ENCODE data around the gene ENPP3. TPM values are rescaled to one million over a fixed set of nuclear protein-coding genes. Genes with fewer than 3 reads are reported as not detected.
"Not testable (repeated sequence)": the region's sequence is repeated elsewhere in the genome, so short reads cannot be mapped to it uniquely, and the experiment has no call there.

Gene ENPP3
- total and polyA plus RNA-seq, 2 experiments from 2014 or later, result not detected

DNA sequence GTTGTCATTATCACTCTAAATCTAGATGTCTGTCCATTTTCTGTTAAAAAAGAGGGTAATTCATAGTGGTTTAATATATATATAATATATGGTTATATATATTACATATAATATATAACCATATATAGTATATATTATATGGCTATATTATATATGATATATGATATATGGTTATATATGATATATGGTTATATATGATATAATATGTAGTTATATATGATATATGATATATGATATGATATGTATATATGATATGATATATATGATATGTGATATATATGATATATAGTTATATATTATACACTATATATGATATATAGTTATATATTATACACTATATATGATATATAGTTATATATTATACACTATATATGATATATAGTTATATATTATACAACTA, 55.5 kb downstream of the ENPP3 start:
- Histone ChIP-seq H3F3A (ENCODE audit: insufficient read depth) (no peaks in the 10 kb centered on the region), H3K4me2 (ENCODE audit: unreplicated experiment) (no peak overlapping the region), H3K4me1 (ENCODE audit: insufficient read depth) (no peaks in the 10 kb centered on the region), H3K9ac (no peak overlapping the region), H2AFZ (no peak overlapping the region), H3K4me3 (no peak overlapping the region), H3K9me3 (ENCODE audit: low read depth) (no peaks in the 10 kb centered on the region), H3K79me2 (ENCODE audit: insufficient read depth) (no peaks in the 10 kb centered on the region), H3K36me3 (ENCODE audit: low read depth) (no peaks in the 10 kb centered on the region), H3K9me2 (ENCODE audit: insufficient read depth) (no peaks in the 10 kb centered on the region), H3K27me3 (replicated peaks; ENCODE audit: insufficient read depth) (no peaks in the 10 kb centered on the region), H3K27ac (no peak overlapping the region), H4K20me1 (ENCODE audit: insufficient read depth) (no peaks in the 10 kb centered on the region)
- TF ChIP-seq EZH2 (IDR thresholded peaks at IDR 0.05; ENCODE audit: insufficient read depth, poor library complexity, severe bottlenecking) (no peak), EZH2phosphoT487 (IDR thresholded peaks at IDR 0.05; ENCODE audit: insufficient read depth, low read depth) (no peak)
- DNase-seq, result no peak
- in situ Hi-C loops (cut with MboI), result loop anchor here (10.0 to 25.0 kb wide), 2 partner anchors 222 to 545 kb away; no protein-coding TSS in a partner anchor

- no peaks in the 10 kb centered on the region for H3K79me2 ChIP-seq (ENCODE audit: insufficient read depth)
- no peaks in the 10 kb centered on the region for H4K20me1 ChIP-seq (ENCODE audit: insufficient read depth)
- H3K4me1 ChIP-seq (ENCODE audit: insufficient read depth), result no peaks in the 10 kb centered on the region
- H3K36me3 ChIP-seq (ENCODE audit: low read depth), result no peaks in the 10 kb centered on the region
- no peak overlapping the region for H2AFZ ChIP-seq
- no peak for DNase-seq
- WGBS, 2 experiments (ENCODE audit: low coverage in 1 of 2, low lambda C conversion rate in 2 of 2, missing lambda C conversion rate in 2 of 2), result 82 to 92% methylated on average over 5 of the region's 5 CpGs
- no peak overlapping the region for H3K27ac ChIP-seq
- no peaks in the 10 kb centered on the region for H3K9me3 ChIP-seq (ENCODE audit: low read depth)
- H3K27me3 ChIP-seq (replicated peaks; ENCODE audit: insufficient read depth), result no peaks in the 10 kb centered on the region
- H3K4me2 ChIP-seq (ENCODE audit: unreplicated experiment), result no peak overlapping the region
- H3F3A ChIP-seq (ENCODE audit: insufficient read depth), result no peaks in the 10 kb centered on the region
- no peak overlapping the region for H3K4me3 ChIP-seq
- TF ChIP-seq EZH2phosphoT487 (IDR thresholded peaks at IDR 0.05; ENCODE audit: insufficient read depth, low read depth) (no peak), EZH2 (IDR thresholded peaks at IDR 0.05; ENCODE audit: insufficient read depth, poor library complexity, severe bottlenecking) (no peak)
- no peak overlapping the region for H3K9ac ChIP-seq
- no peaks in the 10 kb centered on the region for H3K9me2 ChIP-seq (ENCODE audit: insufficient read depth)
- in situ Hi-C loops (cut with MboI), result loop anchor here (10.0 to 25.0 kb wide), 2 partner anchors 221 to 544 kb away; no protein-coding TSS in a partner anchor
Observed at GRCh38 chr6:131693384-131693783, 56.3 kb downstream of the ENPP3 start.

- Histone ChIP-seq H3K79me2 (ENCODE audit: insufficient read depth) (no peaks in the 10 kb centered on the region), H4K20me1 (ENCODE audit: insufficient read depth) (no peaks in the 10 kb centered on the region), H3K36me3 (ENCODE audit: low read depth) (no peaks in the 10 kb centered on the region), H3K4me2 (ENCODE audit: unreplicated experiment) (no peak overlapping the region), H3K4me1 (ENCODE audit: insufficient read depth) (no peaks in the 10 kb centered on the region), H3K27ac (no peak overlapping the region), H3K4me3 (no peak overlapping the region), H3K9me2 (ENCODE audit: insufficient read depth) (no peaks in the 10 kb centered on the region), H3K9me3 (ENCODE audit: low read depth) (no peaks in the 10 kb centered on the region), H3K27me3 (replicated peaks; ENCODE audit: insufficient read depth) (no peaks in the 10 kb centered on the region), H3F3A (ENCODE audit: insufficient read depth) (no peaks in the 10 kb centered on the region), H3K9ac (no peak overlapping the region), H2AFZ (no peak overlapping the region)
- in situ Hi-C loops (cut with MboI), result loop anchor here (10.0 to 25.0 kb wide), 2 partner anchors 220 to 542 kb away; no protein-coding TSS in a partner anchor
- TF ChIP-seq EZH2phosphoT487 (IDR thresholded peaks at IDR 0.05; ENCODE audit: insufficient read depth, low read depth), result no peak
- TF ChIP-seq EZH2 (IDR thresholded peaks at IDR 0.05; ENCODE audit: insufficient read depth, poor library complexity, severe bottlenecking), result no peak
- DNase-seq, result peak; percentile 82
- 45 to 48% methylated on average over 2 of the region's 2 CpGs for WGBS, 2 experiments (ENCODE audit: low coverage in 1 of 2, low lambda C conversion rate in 2 of 2, missing lambda C conversion rate in 2 of 2)
Observed at GRCh38 chr6:131694832-131695426, 57.8 kb downstream of the ENPP3 start.

- WGBS, 2 experiments (ENCODE audit: low coverage in 1 of 2, low lambda C conversion rate in 2 of 2, missing lambda C conversion rate in 2 of 2), result 92 to 96% methylated on average over 7 of the region's 7 CpGs
- in situ Hi-C loops (cut with MboI), result loop anchor here (10.0 to 25.0 kb wide), 2 partner anchors 218 to 540 kb away; no protein-coding TSS in a partner anchor
Observed at GRCh38 chr6:131696956-131697355, 59.9 kb downstream of the ENPP3 start.

GRCh38 chr6:131700851-131701250, 63.7 kb downstream of the ENPP3 start:
- H3K79me2 ChIP-seq (ENCODE audit: insufficient read depth); H3F3A ChIP-seq (ENCODE audit: insufficient read depth); H3K4me2 ChIP-seq (ENCODE audit: unreplicated experiment); H4K20me1 ChIP-seq (ENCODE audit: insufficient read depth); H3K4me1 ChIP-seq (ENCODE audit: insufficient read depth); H3K36me3 ChIP-seq (ENCODE audit: low read depth); H3K27me3 ChIP-seq (replicated peaks; ENCODE audit: insufficient read depth); H3K9ac ChIP-seq; H3K4me3 ChIP-seq; H2AFZ ChIP-seq; H3K9me2 ChIP-seq (ENCODE audit: insufficient read depth); H3K9me3 ChIP-seq (ENCODE audit: low read depth); in situ Hi-C loops (cut with MboI); H3K27ac ChIP-seq; DNase-seq: not testable (repeated sequence)
- no CpG with 5 or more reads among the region's 14 CpGs for WGBS, 2 experiments (ENCODE audit: low coverage in 1 of 2, low lambda C conversion rate in 2 of 2, missing lambda C conversion rate in 2 of 2)

More at GRCh38 chr6:131696956-131697355, 59.9 kb downstream of the ENPP3 start:
- H3K36me3 ChIP-seq (ENCODE audit: low read depth), result no peaks in the 10 kb centered on the region
- H3K9ac ChIP-seq, result no peak overlapping the region
- no peaks in the 10 kb centered on the region for H4K20me1 ChIP-seq (ENCODE audit: insufficient read depth)
- no peaks in the 10 kb centered on the region for H3K9me3 ChIP-seq (ENCODE audit: low read depth)
- no peaks in the 10 kb centered on the region for H3F3A ChIP-seq (ENCODE audit: insufficient read depth)
- H3K4me1 ChIP-seq (ENCODE audit: insufficient read depth), result no peaks in the 10 kb centered on the region
- H3K27me3 ChIP-seq (replicated peaks; ENCODE audit: insufficient read depth), result no peaks in the 10 kb centered on the region
- no peak overlapping the region for H3K4me2 ChIP-seq (ENCODE audit: unreplicated experiment)
- no peak for TF ChIP-seq EZH2 (IDR thresholded peaks at IDR 0.05; ENCODE audit: insufficient read depth, poor library complexity, severe bottlenecking)
- no peak for TF ChIP-seq EZH2phosphoT487 (IDR thresholded peaks at IDR 0.05; ENCODE audit: insufficient read depth, low read depth)
- no peak for DNase-seq
- H3K4me3 ChIP-seq, result no peak overlapping the region
- H3K79me2 ChIP-seq (ENCODE audit: insufficient read depth), result no peaks in the 10 kb centered on the region
- no peaks in the 10 kb centered on the region for H3K9me2 ChIP-seq (ENCODE audit: insufficient read depth)
- no peak overlapping the region for H3K27ac ChIP-seq
- H2AFZ ChIP-seq, result no peak overlapping the region

DNA sequence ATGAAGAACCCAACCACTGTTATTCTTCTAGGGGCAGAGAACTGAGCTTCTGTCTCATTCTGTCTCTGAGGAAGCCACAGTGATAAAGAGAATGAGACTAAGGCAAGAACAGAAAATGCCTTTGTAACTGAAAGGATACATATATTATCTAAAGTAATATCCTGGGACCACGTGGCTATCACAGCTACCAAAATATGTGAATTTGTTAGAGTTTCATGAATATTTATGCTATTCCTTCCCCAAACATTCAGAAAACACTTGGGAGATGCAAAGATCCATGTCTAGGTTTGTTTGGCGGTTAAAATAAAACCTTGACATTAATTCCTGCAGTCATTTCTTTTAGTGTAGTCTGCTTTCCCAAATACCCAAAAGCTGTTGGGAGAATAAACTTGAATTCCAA, 66.8 kb downstream of the ENPP3 start:
- not testable (repeated sequence) for DNase-seq

DNA sequence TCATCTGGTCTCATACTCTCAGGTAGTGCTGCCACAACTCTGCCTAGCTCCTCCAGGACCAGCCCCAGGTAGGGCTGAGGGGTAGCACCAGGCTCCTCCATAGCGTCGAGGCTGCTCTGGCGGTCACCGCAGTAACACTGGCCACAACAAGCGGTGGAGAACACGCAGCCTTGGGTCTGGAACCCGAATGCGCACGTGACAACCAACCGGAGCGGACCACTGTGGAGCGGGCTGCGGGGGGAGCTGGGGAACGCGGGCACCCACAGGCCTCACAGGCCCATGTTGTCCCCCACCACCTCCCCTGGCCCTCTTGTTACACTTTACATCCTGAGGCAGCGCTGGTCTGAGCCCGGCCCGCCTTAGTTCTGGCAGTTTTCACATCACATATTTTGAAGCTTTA, 73.8 kb downstream of the ENPP3 start, which contains the start of gene CTAGE9:
Gene CTAGE9 (minus strand): TSS at position 101 of the 400 bp plus-strand sequence. CDS start 0 bp downstream, at position 101.
- H3K4me1 ChIP-seq (ENCODE audit: insufficient read depth); H3K9me3 ChIP-seq (ENCODE audit: low read depth); H3K9me2 ChIP-seq (ENCODE audit: insufficient read depth); DNase-seq; H3K4me3 ChIP-seq; H2AFZ ChIP-seq; H3K27me3 ChIP-seq (replicated peaks; ENCODE audit: insufficient read depth); H4K20me1 ChIP-seq (ENCODE audit: insufficient read depth); H3K36me3 ChIP-seq (ENCODE audit: low read depth); H3F3A ChIP-seq (ENCODE audit: insufficient read depth); H3K9ac ChIP-seq; in situ Hi-C loops (cut with MboI); H3K79me2 ChIP-seq (ENCODE audit: insufficient read depth); H3K27ac ChIP-seq; H3K4me2 ChIP-seq (ENCODE audit: unreplicated experiment): not testable (repeated sequence)
- 97 to 100% methylated on average over 4 to 10 of the region's 18 CpGs for WGBS, 2 experiments (ENCODE audit: low coverage in 1 of 2, low lambda C conversion rate in 2 of 2, missing lambda C conversion rate in 2 of 2)

More for the DNA sequence above, 66.8 kb downstream of the ENPP3 start:
- H3K27me3 ChIP-seq (replicated peaks; ENCODE audit: insufficient read depth); H3K4me3 ChIP-seq; H3K4me2 ChIP-seq (ENCODE audit: unreplicated experiment); H3K9me3 ChIP-seq (ENCODE audit: low read depth); H3K4me1 ChIP-seq (ENCODE audit: insufficient read depth); H3K79me2 ChIP-seq (ENCODE audit: insufficient read depth); H3K27ac ChIP-seq; H3F3A ChIP-seq (ENCODE audit: insufficient read depth); in situ Hi-C loops (cut with MboI); H3K9ac ChIP-seq; H2AFZ ChIP-seq; H3K36me3 ChIP-seq (ENCODE audit: low read depth); H3K9me2 ChIP-seq (ENCODE audit: insufficient read depth); H4K20me1 ChIP-seq (ENCODE audit: insufficient read depth): not testable (repeated sequence)
- WGBS, 2 experiments (ENCODE audit: low coverage in 1 of 2, low lambda C conversion rate in 2 of 2, missing lambda C conversion rate in 2 of 2), result no CpG with 5 or more reads among the region's 2 CpGs

Data from GM23248 (cell line).